Right atrium auricular region (tissue), 2 donors: ENCODE results near the gene GSE1. TPM values are rescaled to one million over a fixed set of nuclear protein-coding genes. Genes with fewer than 3 reads are reported as not detected.
A peak's percentile ranks its signal among the peaks of the same experiment; 100 is the strongest.

ENCODE experiments used
- DNase-seq: peaks from one replicate; pipeline ENCODE4 v3.0.0-alpha.2; 2019; ENCODE audit warnings: low spot score
- H3K27ac ChIP-seq, 2 donors: fragments of 200-600 bp; sonication (generic); 1 replicate in 1 of 2; 2 replicates in 1 of 2; pipeline ENCODE4 v1.5.1; 2016 to 2019
- H3K27me3 ChIP-seq, 2 donors: fragments of 200-600 bp; sonication (generic); one replicate each; pipeline versions ENCODE4 v1.5.1 to v1.6.0; 2017 to 2019
- H3K36me3 ChIP-seq: fragments of 200-600 bp; sonication (generic); one replicate; pipeline ENCODE4 v1.5.1; 2016
- H3K4me1 ChIP-seq, 2 donors: fragments of 200-600 bp; sonication (generic); one replicate each; pipeline versions ENCODE4 v1.5.1 to v1.6.0; 2017 to 2019
- H3K4me3 ChIP-seq, 2 donors: fragments of 200-600 bp; sonication (generic); 1 replicate in 1 of 2; 2 replicates in 1 of 2; pipeline ENCODE4 v1.5.1; 2017 to 2019; ENCODE audit warnings: mild to moderate bottlenecking in 1 of 2, moderate library complexity in 1 of 2
- H3K9me3 ChIP-seq, 2 donors: fragments of 200-600 bp; sonication (generic); one replicate each; pipeline ENCODE4 v1.5.1; 2019
- CTCF ChIP-seq, 2 donors: fragments of 200-600 bp; sonication (generic); IDR thresholded peaks; one replicate each; pipeline ENCODE4 v1.5.1; 2019; ENCODE audit warnings: antibody characterized with exemption in 2 of 2
- total RNA-seq, 2 donors: library from RNA; depleted of rRNA; stranded (reverse); fragments of >200 nt; gene quantifications; one replicate each; pipeline ENCODE4 v1.1.0, GENCODE V29; 2016

GSE1 gene
- total RNA-seq, 2 donors from 2014 or later: 37.1 to 55.7 TPM

- DNase-seq: peak; percentile 62
- no peaks in the 10 kb centered on the region for H3K9me3 ChIP-seq
- H3K27ac ChIP-seq: peak overlapping the region; percentile 46 to 51
- no peak overlapping the region for H3K4me3 ChIP-seq
- no peaks in the 10 kb centered on the region for H3K27me3 ChIP-seq
- peaks cover 0 to 5% of the 10 kb centered on the region in 2 donors for H3K4me1 ChIP-seq
- no peak for TF ChIP-seq CTCF (IDR thresholded peaks at IDR 0.05)
- H3K36me3 ChIP-seq: no peaks in the 10 kb centered on the region
Observed at GRCh38 chr16:85699628-85700027, 86.5 kb downstream of the GSE1 start.

- Histone ChIP-seq H3K4me1 (peaks cover 0 to 4% of the 10 kb centered on the region in 2 donors), H3K9me3 (no peaks in the 10 kb centered on the region), H3K36me3 (no peaks in the 10 kb centered on the region), H3K27ac (no peak overlapping the region), H3K4me3 (no peak overlapping the region), H3K27me3 (no peaks in the 10 kb centered on the region)
- TF ChIP-seq CTCF (IDR thresholded peaks at IDR 0.05): no peak
- DNase-seq: no peak
Observed at GRCh38 chr16:85704011-85704410, 90.9 kb downstream of the GSE1 start.

- Histone ChIP-seq H3K4me1 (no peaks in the 10 kb centered on the region), H3K4me3 (no peak overlapping the region), H3K27ac (no peak overlapping the region), H3K9me3 (no peaks in the 10 kb centered on the region), H3K27me3 (no peaks in the 10 kb centered on the region), H3K36me3 (no peaks in the 10 kb centered on the region)
- TF ChIP-seq CTCF (IDR thresholded peaks at IDR 0.05): no peak
- no peak for DNase-seq
Observed at GRCh38 chr16:85704900-85705846, 92.1 kb downstream of the GSE1 start.

GRCh38 chr16:85706449-85707034 is 93.4 kb downstream of the GSE1 start:
- H3K9me3 ChIP-seq: no peaks in the 10 kb centered on the region
- TF ChIP-seq CTCF (IDR thresholded peaks at IDR 0.05): no peak
- no peaks in the 10 kb centered on the region for H3K36me3 ChIP-seq
- H3K4me3 ChIP-seq: no peak overlapping the region
- H3K4me1 ChIP-seq: no peaks in the 10 kb centered on the region
- no peak overlapping the region for H3K27ac ChIP-seq
- DNase-seq: no peak
- no peaks in the 10 kb centered on the region for H3K27me3 ChIP-seq

GRCh38 chr16:85707528-85708095 is 94.5 kb downstream of the GSE1 start:
- Histone ChIP-seq H3K4me3 (no peak overlapping the region), H3K4me1 (no peaks in the 10 kb centered on the region), H3K27ac (no peak overlapping the region), H3K27me3 (no peaks in the 10 kb centered on the region), H3K9me3 (peaks cover 0 to 6% of the 10 kb centered on the region in 2 donors), H3K36me3 (no peaks in the 10 kb centered on the region)
- DNase-seq: no peak
- no peak for TF ChIP-seq CTCF (IDR thresholded peaks at IDR 0.05)
